Stimulated activated CD4-positive, alpha-beta T cell treated with anti-CD3 and anti-CD28 coated beads, Interleukin-12 subunit alpha, Interleukin-12 subunit beta, amount 100 ng/mL, for 48 hours (primary cell): ENCODE data around the gene CCDC66.
A peak's percentile ranks its signal among the peaks of the same experiment; 100 is the strongest.
"Not testable (repeated sequence)": the region's sequence is repeated elsewhere in the genome, so short reads cannot be mapped to it uniquely, and the experiment has no call there.

ENCODE experiments used
- DNase-seq, 3 donors: peaks; one replicate each; pipeline ENCODE4 v3.0.0-alpha.2; 2020; ENCODE audit warnings: low read depth in 2 of 3, low spot score in 1 of 3

The CCDC66 gene

DNA sequence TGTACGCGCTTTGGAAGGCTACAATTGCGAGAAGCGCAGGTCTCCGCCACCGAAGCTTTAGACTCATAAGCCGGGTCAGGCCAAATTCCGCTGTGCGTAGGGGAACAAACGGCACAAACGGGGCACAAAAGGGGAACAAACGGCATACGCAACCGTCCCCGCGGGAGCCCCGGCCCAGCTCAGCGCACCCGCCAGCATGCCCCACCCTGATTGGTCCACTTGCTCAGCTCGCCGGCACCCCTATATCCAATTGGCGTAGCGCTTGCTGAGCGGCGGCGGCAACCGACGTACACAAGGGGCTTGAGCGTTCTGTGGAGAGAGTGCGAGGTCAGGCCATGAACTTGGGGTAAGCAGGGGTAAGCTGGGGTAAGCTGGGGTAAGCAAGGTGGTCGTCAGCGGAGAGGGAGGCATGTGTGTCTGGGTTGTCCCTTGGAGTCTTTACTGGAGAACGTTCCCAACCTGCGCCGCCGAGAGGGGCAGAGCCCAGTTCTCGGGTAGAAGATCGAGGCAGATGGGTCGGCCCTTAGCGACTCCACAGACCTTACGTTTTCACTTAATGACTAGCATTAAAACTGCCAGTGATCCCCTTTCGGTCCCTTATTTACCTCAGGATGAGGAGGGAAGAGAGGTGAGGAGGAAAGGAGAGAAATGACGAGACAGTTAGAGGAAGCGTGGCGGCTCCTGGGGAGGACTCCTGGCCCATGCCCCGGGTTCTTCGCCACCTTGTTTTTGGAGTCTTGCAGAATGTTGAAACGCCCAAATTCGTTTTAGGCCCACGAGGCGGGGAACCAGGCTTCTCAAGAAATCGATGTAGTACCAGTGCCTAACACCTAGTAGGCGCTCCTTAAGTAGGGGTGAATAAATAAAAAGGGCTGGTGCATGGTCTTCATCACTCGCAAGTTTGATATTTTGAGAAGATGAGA is at the start of gene CCDC66:
Gene CCDC66, plus strand, starts transcription at position 268 of the 923 bp plus-strand sequence. Its CDS starts 68 bp downstream, at position 336.
- peak; percentile 83 to 90 (median 89) for DNase-seq

DNA sequence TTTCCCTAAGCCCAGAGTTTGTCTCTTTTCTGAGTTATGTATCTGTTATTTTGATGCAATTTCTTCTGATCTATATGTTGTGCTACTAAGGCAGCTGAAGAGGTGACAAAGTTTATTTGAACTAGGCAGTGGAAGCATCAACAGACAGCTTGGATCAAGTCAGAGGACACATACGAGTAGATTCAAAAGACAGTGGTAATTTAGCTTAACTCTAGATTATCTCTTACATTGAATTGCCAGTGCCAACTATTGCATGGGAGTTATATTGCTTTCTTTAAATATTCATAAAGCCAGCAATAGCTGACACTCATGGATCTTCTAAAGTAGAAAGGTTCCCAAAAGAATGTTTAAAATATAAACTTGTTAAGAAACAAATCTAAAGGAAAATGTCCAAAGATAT is 37.3 kb upstream of the CCDC66 start:
- DNase-seq = no peak

DNA sequence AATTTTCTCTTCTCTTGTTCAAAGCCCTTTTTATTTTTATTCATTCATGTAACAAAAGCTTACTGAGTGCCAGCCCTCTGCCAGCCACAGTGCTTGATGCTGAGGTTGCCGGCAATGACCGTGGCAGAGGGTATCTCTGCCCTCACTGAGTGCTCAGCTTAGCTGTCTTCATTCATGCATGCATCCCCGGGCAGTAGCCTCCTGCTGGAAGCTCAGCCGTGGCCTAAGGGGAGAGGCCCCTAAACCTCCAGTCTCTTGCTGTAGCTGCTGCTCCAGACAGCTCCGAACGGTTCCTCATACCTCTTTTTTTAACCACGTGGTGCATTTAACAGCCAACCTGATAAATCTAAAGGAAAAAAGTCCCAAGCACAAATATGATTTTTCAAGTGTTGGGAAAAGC is 34.6 kb upstream of the CCDC66 start:
- DNase-seq = no peak

DNA sequence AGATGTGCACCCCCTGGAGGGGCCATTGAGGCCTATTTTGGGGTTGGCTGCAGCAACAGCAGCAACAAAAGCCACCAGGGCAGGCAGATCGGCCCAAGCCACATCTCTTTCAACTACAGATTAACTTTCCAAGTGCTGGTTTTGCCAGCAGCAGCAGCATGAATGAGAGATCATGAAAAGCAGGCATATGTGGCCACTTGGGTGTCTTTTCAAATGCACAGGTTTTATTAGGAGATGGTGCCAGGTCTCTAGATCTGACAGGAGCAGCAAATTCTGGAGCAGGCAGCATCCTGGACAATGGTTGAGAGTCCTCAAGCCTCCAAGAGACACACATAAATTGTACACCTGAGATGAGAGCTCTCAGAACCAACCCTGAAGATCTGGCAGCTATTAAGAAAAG is 31.7 kb upstream of the CCDC66 start:
- no peak for DNase-seq

DNA sequence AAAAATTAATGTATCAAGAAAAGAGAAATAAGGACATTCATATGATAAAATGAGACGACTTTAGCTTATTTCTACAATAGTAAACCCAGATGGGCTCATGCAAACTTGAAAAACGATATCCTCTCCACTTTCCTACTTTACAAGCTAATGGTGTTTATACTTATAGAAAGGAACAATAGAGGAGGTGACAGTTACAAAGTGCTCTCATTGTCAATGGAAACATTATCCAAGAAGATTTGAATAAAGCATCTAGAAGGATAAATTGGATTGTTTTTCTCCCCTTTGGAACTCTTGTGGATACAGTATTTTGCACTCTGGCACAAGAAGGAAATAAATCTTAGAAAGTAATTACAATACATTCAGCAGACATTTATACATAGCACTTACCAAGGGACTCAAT is 20.2 kb upstream of the CCDC66 start:
- no peak for DNase-seq

DNA sequence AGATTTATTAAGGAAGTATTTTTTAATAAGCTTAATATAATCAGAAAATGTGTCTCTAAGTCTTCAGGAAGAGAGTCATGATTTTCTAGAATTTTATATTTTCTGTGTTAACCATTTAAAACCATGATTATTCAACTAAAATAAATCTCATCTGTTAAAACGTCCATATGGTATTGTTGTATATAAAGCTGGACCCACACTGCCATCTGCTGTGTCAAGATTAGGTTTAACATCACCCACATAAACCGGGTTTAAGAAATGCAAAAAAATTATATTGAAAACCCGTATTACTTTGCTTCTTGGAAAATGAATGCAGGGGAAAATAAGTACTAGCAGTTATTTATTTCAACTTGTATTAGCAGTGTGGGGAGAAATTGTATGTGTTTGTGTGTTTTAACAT is 9.5 kb upstream of the CCDC66 start:
- DNase-seq = no peak

DNA sequence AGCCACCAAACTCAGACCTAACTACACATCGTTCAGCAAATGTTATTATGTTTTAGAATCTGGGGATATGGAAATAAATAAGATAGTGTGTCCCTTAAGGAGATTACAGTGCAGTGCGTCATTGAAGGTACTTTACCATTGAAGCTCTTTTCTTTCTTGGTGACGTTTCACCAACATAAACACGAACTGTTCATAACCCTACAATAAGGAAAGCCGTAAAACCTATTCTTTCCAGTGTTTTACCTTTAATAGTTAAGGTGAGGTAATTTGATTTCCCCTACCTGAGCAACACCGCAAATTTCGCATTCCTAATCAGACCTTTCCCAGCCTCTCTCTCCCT is 826 bp downstream of the CCDC66 start:
- no peak for DNase-seq

DNA sequence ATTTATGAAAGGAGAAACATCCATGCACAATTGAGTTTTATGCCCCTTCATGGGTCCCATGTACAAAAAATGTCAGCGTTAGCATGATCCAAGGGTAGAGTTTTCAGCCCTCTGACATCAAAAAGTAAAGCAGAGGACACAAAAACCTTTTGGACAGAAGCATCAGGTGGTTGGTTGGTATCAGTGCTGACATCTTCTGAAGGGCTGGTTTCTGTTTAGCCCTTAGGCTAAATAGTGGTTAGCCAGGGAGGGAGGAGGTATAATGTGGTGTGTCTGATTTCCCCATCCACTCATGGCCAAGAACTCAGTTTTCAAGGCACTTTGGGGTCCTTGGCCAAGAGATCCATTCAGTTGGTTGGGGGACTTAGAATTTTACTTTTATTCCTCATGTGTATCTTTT is 16.5 kb downstream of the CCDC66 start:
- no peak for DNase-seq

DNA sequence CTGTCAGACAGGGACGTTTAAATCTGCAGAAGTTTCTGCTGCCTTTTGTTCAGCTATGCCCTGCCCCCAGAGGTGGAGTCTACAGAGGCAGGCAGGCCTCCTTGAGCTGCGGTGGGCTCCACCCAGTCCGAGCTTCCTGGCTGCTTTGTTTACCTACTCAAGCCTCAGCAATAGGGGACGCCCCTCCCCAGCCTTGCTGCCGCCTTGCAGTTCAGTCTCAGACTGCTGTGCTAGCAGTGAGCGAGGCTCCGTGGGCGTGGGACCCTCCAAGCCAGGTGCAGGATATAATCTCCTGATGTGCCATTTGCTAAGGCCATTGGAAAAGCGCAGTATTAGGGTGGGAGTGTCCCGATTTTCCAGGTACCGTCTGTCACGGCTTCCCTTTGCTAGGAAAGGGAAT is 25.0 kb downstream of the CCDC66 start:
- DNase-seq = not testable (repeated sequence)

DNA sequence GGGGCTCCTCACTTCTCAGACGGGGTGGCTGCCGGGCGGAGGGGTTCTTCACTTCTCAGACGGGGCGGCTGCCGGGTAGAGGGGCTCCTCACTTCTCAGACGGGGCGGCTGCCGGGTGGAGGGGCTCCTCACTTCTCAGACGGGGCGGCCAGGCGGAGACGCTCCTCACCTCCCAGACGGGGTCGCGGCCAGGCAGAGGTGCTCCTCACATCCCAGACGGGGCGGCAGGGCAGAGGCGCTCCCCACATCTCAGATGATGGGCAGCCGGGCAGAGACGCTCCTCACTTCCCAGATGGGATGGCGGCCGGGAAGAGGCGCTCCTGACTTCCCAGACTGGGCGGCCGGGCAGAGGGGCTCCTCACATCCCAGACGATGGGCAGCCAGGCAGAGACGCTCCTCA is 27.3 kb downstream of the CCDC66 start:
- not testable (repeated sequence) for DNase-seq

DNA sequence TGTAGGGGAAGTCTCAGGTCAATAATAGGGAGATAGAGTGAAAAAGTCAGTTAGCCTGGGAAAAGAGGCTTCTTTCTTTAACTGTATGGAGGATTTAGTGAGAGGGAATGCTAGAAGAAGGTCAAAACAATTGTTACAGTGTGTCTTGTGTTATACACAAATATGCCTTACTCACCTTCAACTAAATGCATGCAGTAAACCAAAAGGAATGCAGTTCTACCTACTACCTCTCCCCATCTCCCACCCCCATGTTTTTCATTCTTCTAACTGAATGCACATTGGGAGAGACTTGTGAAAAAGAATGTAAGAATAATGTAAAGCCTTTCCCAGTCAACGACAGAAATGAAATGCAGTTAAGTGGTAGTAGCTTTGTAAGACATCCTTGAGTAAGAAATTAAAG is 33.8 kb downstream of the CCDC66 start:
- no peak for DNase-seq

DNA sequence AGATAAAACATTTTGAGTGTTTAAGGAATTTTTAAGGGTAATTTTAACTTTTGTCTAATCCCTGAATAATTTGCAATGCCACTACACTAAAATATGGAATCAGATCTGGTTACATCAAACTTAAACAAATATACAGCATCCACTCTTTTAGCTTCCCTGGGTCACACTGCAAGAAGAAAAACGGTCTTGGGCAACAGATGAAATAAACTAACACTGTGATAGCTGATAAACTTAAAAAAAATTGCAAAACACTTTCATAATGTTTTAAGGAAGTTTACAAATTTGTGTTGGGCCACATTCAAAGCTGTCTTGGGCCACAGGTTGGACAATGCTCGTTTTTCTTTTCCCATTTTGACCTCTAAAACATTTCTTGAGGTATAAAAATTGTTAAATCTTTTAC is 34.3 kb downstream of the CCDC66 start:
- no peak for DNase-seq

DNA sequence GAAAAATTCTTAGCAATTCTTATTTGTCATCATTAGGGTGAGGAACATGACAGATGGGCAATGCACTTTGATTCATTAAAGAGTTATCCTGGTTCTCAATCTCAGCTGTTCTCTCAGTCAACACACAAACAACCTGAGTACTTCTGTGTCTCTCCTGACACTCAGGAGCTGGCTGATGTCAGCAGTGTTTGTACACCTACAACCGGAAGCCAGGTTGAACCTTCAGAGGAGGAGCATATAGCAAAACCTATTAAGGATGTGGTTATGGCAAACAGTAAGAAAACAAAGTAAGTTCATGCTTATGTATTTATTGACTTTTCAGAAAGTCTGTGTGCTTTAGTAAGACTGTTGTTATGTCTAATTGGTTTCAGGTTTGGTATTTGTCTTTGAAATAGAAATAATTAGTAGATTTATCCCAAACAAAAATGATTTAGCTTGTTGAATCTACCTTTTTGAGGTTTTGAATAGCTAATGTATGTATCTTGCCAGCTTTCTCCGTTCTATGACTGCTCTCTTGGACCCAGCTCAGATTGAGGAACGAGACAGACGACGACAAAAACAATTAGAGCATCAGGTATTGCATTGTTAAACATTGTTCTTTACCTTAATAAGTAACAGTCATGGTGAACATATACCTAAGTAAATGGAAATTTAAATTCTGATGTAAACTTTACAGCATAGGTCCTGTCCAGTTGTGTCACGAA is 36.6 kb downstream of the CCDC66 start:
- peak in 1 of 3 donors; percentile 20 for DNase-seq

DNA sequence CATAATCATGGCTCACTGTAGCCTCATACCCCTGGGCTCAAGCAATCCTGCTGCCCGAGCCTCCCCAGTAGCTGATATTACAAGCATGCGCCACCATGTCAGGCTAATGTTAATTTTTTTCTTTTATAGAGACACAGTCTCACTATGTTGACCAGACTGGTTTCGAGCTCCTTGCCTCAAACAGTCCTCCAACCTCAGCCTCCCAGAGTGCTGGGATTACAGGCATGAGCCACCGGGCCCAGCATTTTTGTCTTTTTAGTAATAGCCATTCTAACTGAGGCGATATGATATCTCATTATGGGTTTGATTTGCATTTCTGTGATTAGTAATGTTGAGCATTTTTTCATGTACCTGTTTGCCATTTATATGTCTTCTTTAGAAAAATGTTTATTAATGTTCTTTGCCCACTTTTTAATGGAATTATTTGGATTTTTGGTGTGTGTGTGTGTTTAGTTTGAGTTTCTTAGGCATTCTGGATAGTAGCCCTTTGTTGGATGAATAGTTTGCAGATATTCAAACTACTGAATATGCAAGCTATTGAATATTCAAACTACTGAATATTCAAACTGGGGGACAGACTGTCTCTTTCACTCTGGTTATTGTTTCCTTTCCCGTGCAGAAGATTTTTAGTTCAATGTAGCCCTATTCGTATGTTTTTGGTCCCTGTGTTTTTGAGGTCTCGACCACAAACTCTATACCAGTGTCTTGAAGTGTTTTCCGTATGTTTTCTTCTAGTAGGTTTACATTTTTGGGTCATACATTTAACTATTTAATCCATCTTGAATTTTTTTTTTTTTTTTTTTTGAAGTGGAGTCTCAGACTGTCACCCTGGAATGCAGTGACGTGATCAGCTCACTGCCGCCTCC is 39.2 kb downstream of the CCDC66 start:
- DNase-seq = no peak

DNA sequence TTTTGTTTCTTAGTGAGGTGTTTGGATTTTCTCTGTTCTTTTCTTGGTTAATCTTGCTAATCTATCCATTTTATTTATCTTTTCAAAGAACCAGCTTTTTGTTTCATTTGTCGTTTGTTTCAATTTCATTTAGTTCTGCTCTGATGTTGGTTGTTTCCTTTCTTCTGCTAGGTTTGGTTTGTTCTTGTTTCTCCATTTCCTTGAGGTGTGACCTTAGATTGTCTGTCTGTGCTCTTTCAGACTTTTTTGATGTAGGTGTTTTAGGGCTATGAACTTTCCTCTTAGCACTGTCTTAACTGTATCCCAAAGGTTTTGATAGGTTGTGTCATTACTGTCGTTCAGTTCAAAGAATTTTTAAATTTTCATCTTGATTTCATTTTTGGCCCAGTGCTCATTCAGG is 51.5 kb downstream of the CCDC66 start:
- not testable (repeated sequence) for DNase-seq

DNA sequence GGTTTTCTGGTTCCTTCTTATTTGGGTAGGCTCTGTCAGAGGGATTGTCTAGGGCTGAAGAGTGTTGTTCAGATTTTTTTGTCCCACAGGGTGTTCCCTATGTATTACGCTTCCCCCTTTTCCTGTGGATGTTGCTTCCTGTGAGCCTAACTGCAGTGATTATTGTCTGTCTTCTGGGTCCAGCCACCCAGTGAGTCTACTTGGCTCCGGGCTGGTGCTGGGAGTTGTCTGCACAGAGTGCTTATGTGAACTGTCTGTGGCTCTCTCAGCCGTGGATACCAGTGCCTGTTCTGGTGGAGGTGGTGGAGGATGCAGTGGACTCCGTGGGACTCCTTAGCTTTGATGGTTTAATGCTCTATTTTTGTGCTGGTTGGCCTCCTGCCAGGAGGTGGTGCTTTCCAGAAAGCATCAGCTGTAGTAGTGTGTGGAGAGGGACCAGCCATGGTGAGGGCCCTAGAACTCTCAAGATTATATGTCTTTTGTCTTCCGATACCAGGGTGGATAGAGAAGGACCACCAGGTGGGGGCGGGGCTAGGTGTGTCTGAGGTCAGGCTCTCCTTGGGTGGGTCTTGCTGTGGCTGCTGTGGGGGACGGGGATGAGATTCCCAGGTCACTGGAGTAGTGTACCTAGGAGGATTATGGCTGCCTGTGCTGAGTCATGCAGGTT is 53.8 kb downstream of the CCDC66 start:
- no peak for DNase-seq

DNA sequence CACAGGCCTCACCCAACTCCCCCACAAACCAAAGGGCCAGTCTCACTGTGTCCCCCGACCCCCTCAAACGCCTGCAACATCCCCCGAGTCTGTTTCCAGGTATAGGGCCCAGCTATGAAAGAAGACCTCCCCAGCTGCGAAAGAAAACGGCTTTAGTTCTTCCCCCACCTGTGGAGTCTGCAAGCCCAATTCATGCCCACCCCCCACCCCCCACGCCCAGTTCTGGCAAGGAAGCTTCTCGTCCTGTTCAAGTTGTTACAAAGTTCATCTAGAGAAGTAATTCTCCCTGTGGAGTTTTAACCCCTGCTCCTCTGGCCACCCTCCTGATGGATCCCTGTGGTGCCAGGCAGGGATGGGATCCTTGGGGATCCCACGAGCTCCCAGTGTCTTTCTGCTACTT is 54.4 kb downstream of the CCDC66 start:
- no peak for DNase-seq

DNA sequence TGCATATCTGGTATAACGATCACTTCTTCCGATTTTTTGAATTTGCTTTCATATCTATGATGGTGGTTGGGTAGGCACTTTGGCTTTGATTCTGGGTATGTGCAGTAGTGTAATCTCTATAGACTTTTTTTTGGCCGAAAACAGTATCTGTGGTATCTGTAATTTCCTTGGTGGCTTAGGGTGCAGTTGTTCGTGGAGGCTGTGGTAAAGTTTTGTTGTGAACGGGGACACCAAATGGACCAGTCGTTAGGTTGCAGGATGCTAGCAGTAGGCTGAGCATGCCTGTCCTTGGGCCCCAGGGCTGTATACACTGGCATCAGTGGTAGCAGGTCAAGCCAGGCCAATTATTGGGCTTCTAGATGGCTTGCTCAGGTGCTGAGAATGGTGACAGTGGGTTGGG is 55.2 kb downstream of the CCDC66 start:
- no peak for DNase-seq

DNA sequence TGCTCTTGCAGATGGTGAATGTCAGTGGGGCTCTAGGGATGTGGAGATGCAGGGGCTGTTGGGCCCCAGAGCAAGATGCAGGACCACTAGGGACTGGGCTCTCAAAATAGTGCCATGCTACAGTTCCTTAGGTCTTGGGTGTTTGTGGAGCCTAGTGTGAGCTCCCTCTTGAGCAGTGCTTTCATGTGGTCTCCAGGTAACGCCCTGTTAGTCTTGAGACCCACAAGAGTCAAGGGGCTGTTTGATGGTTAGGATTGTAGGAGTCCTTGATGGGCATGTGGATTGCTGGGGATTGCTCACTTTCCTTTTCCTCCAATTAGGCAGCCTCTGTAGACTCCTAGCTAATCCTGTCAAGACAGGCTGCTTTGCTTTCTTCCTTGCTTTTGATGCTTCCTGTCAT is 56.0 kb downstream of the CCDC66 start:
- DNase-seq = no peak

DNA sequence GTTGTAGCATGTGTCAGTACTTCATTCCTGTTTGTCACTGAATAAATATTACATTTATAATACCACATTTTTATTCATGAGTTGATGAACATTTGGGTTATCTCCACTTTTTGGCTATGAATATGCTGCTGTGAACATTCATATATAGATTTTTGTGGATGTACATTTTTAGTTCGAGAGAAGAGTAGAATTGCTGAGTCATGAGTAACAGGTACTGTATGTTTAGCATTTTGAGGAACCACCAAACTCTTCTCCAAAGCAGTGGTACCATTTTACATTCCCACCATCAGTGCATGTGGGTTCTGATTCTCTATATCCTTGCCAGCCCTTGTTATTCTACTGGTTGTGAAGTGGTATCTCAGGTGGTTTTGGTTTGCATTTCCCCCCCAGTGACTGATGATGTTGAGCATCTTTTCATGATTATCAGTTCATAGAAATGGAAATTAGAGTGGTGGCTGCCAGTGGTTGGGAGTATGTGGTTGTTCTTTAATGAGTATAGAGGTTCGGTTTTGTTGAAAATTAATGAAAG is 59.6 kb downstream of the CCDC66 start:
- no peak for DNase-seq

DNA sequence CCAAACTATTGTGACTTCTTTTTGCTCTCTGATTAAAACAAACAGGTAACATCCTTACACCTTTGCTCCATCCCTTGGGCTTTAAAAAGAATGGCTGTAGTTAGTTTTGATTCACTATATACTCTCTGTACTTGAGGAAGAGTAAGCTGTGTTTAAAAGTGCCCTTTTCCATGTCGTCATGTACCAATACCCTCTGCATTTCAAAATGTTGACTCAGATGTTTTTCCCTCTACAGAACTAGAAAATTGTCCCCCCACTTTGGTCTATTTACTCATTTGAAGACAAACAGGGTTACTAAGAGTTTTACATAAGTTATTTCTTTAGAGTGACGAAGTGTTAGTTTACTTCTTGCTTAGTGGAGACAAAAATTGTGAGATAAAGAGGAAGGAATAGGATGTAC is 63.4 kb downstream of the CCDC66 start:
- DNase-seq = no peak
